ENCODE measurements around the gene CSRNP3. TPM values are rescaled to one million over a fixed set of nuclear protein-coding genes. Genes with fewer than 3 reads are reported as not detected.

CSRNP3 gene
- total RNA-seq, 1 experiment from 2014 or later, result not detected

GRCh38 chr2:165718610-165719210, 249.2 kb downstream of the CSRNP3 start:
- TF ChIP-seq POLR2AphosphoS5 (IDR thresholded peaks at IDR 0.05; ENCODE audit: low read depth, low read length) (no peak), REST (IDR thresholded peaks at IDR 0.05; ENCODE audit: insufficient read depth in 1 of 2, low read depth in 2 of 2, low read length in 1 of 2) (no peak), TCF7L2 (IDR thresholded peaks at IDR 0.05; ENCODE audit: low read depth, low read length) (no peak), CTCF (IDR thresholded peaks at IDR 0.05) (no peak), SIN3A (IDR thresholded peaks at IDR 0.05; ENCODE audit: borderline replicate concordance, insufficient read depth, low read depth, low read length) (no peak)
- in situ Hi-C loops (cut with HindIII; ENCODE audit: low pct_unique_long_range_greater_than_20kb, low sequenced_read_pairs), result no loop called here
- BruUV-seq (replicated peaks), result no TSS peak

GRCh38 chr2:165720511-165720910, 251.0 kb downstream of the CSRNP3 start:
- POLR2A ChIA-PET, result no interaction called here
- no peak for ATAC-seq

More at GRCh38 chr2:165718610-165719210, 249.2 kb downstream of the CSRNP3 start:
- ATAC-seq (no peak), DNase-seq (ENCODE audit: low read depth, low spot score) (no peak)
- intact Hi-C loops (cut with micrococcal nuclease; ENCODE audit: unreplicated experiment), result no loop called here
- ChIA-PET CTCF (no interaction called here), POLR2A (no interaction called here)
- Histone ChIP-seq H3K9me3 (ENCODE audit: control insufficient read depth, insufficient read depth, low read depth, low read length) (no peaks in the 10 kb centered on the region), H3K4me1 (ENCODE audit: control insufficient read depth, insufficient read depth, low read length) (no peaks in the 10 kb centered on the region), H3K27ac (ENCODE audit: low read length) (no peak overlapping the region), H3K36me3 (ENCODE audit: control insufficient read depth, insufficient read depth, low read length) (no peaks in the 10 kb centered on the region), H3K27me3 (ENCODE audit: control insufficient read depth, insufficient read depth, low read length) (no peaks in the 10 kb centered on the region), H3K4me3 (ENCODE audit: low read depth in 2 of 2, low read length in 2 of 2) (no peak overlapping the region)

More at GRCh38 chr2:165720511-165720910, 251.0 kb downstream of the CSRNP3 start:
- Histone ChIP-seq H3K9me3 (ENCODE audit: control insufficient read depth, insufficient read depth, low read depth, low read length) (no peaks in the 10 kb centered on the region), H3K36me3 (ENCODE audit: control insufficient read depth, insufficient read depth, low read length) (no peaks in the 10 kb centered on the region), H3K27ac (ENCODE audit: low read length) (no peak overlapping the region), H3K4me1 (ENCODE audit: control insufficient read depth, insufficient read depth, low read length) (no peaks in the 10 kb centered on the region), H3K4me3 (ENCODE audit: low read depth in 2 of 2, low read length in 2 of 2) (no peak overlapping the region), H3K27me3 (ENCODE audit: control insufficient read depth, insufficient read depth, low read length) (no peaks in the 10 kb centered on the region)
- intact Hi-C loops (cut with micrococcal nuclease; ENCODE audit: unreplicated experiment), result no loop called here
- in situ Hi-C loops (cut with HindIII; ENCODE audit: low pct_unique_long_range_greater_than_20kb, low sequenced_read_pairs), result no loop called here
- CTCF ChIA-PET, result no interaction called here
- no peak for DNase-seq (ENCODE audit: low read depth, low spot score)
- TF ChIP-seq REST (IDR thresholded peaks at IDR 0.05; ENCODE audit: insufficient read depth in 1 of 2, low read depth in 2 of 2, low read length in 1 of 2) (no peak), SIN3A (IDR thresholded peaks at IDR 0.05; ENCODE audit: borderline replicate concordance, insufficient read depth, low read depth, low read length) (no peak), POLR2AphosphoS5 (IDR thresholded peaks at IDR 0.05; ENCODE audit: low read depth, low read length) (no peak), TCF7L2 (IDR thresholded peaks at IDR 0.05; ENCODE audit: low read depth, low read length) (no peak), CTCF (IDR thresholded peaks at IDR 0.05) (no peak)
- BruUV-seq (replicated peaks), result no TSS peak

Data from Panc1 (cell line).